ENCODE results near the gene ADGRG1. TPM values are rescaled to one million over a fixed set of nuclear protein-coding genes. Genes with fewer than 3 reads are reported as not detected.

The ADGRG1 gene
- total RNA-seq, 1 experiment from 2014 or later = 13.1 TPM

- TF ChIP-seq REST (IDR thresholded peaks at IDR 0.05; ENCODE audit: insufficient read depth in 1 of 2, low read depth in 2 of 2, low read length in 1 of 2) (no peak), SIN3A (IDR thresholded peaks at IDR 0.05; ENCODE audit: borderline replicate concordance, insufficient read depth, low read depth, low read length) (no peak), CTCF (IDR thresholded peaks at IDR 0.05) (no peak), TCF7L2 (IDR thresholded peaks at IDR 0.05; ENCODE audit: low read depth, low read length) (no peak), POLR2AphosphoS5 (IDR thresholded peaks at IDR 0.05; ENCODE audit: low read depth, low read length) (no peak)
- no peaks in the 10 kb centered on the region for H3K4me1 ChIP-seq (ENCODE audit: control insufficient read depth, insufficient read depth, low read length)
- no peaks in the 10 kb centered on the region for H3K36me3 ChIP-seq (ENCODE audit: control insufficient read depth, insufficient read depth, low read length)
- ChIA-PET POLR2A (no interaction called here), CTCF (no interaction called here)
- no peak for DNase-seq (ENCODE audit: low read depth, low spot score)
- H3K27ac ChIP-seq (ENCODE audit: low read length) = no peak overlapping the region
- in situ Hi-C loops (cut with HindIII; ENCODE audit: low pct_unique_long_range_greater_than_20kb, low sequenced_read_pairs) = no loop called here
- BruUV-seq (replicated peaks) = no TSS peak
- no peak overlapping the region for H3K4me3 ChIP-seq (ENCODE audit: low read depth in 2 of 2, low read length in 2 of 2)
- intact Hi-C loops (cut with micrococcal nuclease; ENCODE audit: unreplicated experiment) = no loop called here
- H3K9me3 ChIP-seq (ENCODE audit: control insufficient read depth, insufficient read depth, low read depth, low read length) = no peaks in the 10 kb centered on the region
- no peaks in the 10 kb centered on the region; the same call in 1 of the 2 replicates for H3K27me3 ChIP-seq (ENCODE audit: control insufficient read depth, insufficient read depth, low read length)
- no peak for ATAC-seq
Observed at GRCh38 chr16:57706717-57707116, 78.3 kb downstream of the ADGRG1 start.

- ChIA-PET CTCF (no interaction called here), POLR2A (no interaction called here)
- Histone ChIP-seq H3K4me3 (ENCODE audit: low read depth in 2 of 2, low read length in 2 of 2) (no peak overlapping the region), H3K36me3 (ENCODE audit: control insufficient read depth, insufficient read depth, low read length) (no peaks in the 10 kb centered on the region), H3K27ac (ENCODE audit: low read length) (no peak overlapping the region), H3K4me1 (ENCODE audit: control insufficient read depth, insufficient read depth, low read length) (no peaks in the 10 kb centered on the region), H3K9me3 (ENCODE audit: control insufficient read depth, insufficient read depth, low read depth, low read length) (no peaks in the 10 kb centered on the region), H3K27me3 (ENCODE audit: control insufficient read depth, insufficient read depth, low read length) (no peaks in the 10 kb centered on the region; the same call in 1 of the 2 replicates)
- intact Hi-C loops (cut with micrococcal nuclease; ENCODE audit: unreplicated experiment) (no loop called here), in situ Hi-C loops (cut with HindIII; ENCODE audit: low pct_unique_long_range_greater_than_20kb, low sequenced_read_pairs) (no loop called here)
- no peak for ATAC-seq
- BruUV-seq (replicated peaks) = no TSS peak
- no peak for DNase-seq (ENCODE audit: low read depth, low spot score)
- TF ChIP-seq TCF7L2 (IDR thresholded peaks at IDR 0.05; ENCODE audit: low read depth, low read length) (no peak), SIN3A (IDR thresholded peaks at IDR 0.05; ENCODE audit: borderline replicate concordance, insufficient read depth, low read depth, low read length) (no peak), POLR2AphosphoS5 (IDR thresholded peaks at IDR 0.05; ENCODE audit: low read depth, low read length) (no peak), REST (IDR thresholded peaks at IDR 0.05; ENCODE audit: insufficient read depth in 1 of 2, low read depth in 2 of 2, low read length in 1 of 2) (no peak), CTCF (IDR thresholded peaks at IDR 0.05) (no peak)
Observed at GRCh38 chr16:57707331-57707730, 78.9 kb downstream of the ADGRG1 start.
